ENCODE data around the gene CDH4.

Gene CDH4

DNA sequence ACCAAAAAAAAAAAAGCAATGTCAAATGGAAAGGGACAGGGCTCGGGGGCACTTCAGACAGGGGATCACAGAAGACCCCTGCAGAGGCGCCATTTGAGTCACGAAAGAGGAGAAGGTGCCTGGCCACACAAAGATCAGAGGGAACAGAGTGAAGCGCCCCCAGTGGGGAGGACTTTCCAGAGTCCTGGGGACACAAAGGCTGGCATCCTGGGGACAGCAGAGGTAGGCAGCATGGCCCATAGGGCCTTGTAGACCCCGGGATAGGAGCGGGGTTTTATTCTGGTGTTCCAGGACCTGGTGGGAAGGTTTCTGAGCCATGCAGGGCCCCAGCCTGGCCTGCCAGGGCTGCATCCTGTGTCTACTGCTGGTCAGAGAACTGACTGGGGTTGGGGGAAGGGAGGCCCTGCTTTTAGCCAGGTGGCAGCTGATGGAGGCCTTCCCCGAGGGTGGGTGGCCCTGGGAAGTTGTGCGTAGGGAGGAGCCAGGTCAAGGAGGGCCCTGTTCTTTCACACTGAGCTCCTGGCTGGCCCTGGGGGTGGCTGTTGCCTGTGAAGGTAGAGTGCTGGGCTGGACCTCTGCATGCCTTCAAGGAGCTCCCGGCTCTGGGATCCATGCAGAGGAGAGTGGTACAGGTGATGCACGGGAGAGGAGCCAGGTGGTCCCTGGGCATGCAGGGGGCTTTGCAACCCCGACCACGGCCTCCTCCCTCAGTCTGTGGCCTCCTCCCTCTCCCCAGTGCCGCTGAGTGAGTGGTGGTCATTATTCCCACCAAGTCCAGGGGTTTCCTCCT lies 117.9 kb downstream of the CDH4 start:
- no peak for DNase-seq (ENCODE audit: low spot score)
- TF ChIP-seq, protein P1, sequence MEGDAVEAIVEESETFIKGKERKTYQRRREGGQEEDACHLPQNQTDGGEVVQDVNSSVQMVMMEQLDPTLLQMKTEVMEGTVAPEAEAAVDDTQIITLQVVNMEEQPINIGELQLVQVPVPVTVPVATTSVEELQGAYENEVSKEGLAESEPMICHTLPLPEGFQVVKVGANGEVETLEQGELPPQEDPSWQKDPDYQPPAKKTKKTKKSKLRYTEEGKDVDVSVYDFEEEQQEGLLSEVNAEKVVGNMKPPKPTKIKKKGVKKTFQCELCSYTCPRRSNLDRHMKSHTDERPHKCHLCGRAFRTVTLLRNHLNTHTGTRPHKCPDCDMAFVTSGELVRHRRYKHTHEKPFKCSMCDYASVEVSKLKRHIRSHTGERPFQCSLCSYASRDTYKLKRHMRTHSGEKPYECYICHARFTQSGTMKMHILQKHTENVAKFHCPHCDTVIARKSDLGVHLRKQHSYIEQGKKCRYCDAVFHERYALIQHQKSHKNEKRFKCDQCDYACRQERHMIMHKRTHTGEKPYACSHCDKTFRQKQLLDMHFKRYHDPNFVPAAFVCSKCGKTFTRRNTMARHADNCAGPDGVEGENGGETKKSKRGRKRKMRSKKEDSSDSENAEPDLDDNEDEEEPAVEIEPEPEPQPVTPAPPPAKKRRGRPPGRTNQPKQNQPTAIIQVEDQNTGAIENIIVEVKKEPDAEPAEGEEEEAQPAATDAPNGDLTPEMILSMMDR (IDR thresholded peaks at IDR 0.05; ENCODE audit: extremely low read depth, missing control alignments), result no peak

DNA sequence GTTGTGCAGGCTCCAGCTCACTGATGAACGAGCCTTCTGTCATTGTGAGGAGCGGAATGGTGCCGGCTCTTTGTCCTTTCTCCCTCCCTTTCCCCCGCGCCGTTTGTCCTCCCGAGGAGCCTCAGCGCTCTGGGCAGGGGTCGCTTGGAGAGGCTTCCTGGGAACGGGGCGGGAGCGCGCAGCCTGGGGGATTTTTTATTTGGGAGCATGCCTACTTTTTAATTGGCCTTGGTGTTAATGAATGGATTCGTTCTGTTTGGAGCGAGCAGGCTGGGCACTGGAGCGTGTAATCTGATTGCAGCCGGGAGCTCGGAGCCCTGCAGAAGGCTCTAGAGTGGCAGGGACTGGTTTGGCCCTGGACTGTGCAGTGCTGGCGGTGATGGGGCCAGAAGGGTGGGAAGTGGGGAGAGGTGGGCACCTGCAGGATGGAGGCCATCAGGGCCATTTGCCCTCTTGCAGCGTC lies 118.8 kb downstream of the CDH4 start:
- DNase-seq (ENCODE audit: low spot score), result no peak
- TF ChIP-seq, protein P1 (IDR thresholded peaks at IDR 0.05; ENCODE audit: extremely low read depth, missing control alignments), result no peak

DNA sequence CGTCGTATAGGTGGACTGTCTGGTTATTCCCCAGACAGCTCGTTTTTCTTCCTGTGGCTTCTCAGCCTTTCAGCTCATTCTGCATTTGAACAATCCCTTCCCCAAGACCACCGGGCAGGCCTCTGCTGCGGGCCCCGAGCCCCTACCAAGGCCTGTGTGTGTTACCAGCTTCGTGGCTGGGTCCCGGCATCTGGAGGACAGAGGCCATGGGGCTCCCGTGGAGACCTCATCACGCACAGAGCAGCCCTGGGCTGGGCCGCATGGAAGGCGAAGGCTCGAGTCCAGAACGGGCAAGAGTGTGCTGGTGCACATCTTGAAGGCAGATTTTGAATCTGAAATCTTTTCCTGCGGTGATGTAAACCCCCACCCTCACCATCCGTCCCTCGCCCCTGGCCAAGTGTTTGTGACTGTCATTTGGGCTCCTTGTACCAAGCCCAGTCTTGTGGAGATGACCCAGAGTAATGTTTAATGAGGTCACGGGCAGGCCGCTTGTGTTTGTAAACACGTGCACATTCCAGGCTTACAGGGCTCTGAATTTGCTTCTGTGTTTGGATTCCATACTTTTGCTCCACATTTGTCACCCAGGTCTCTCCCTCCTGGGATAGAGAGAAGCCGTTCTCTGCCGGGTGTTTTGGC lies 119.6 kb downstream of the CDH4 start:
- DNase-seq (ENCODE audit: low spot score), result no peak
- TF ChIP-seq, protein P1 (IDR thresholded peaks at IDR 0.05; ENCODE audit: extremely low read depth, missing control alignments), result no peak

DNA sequence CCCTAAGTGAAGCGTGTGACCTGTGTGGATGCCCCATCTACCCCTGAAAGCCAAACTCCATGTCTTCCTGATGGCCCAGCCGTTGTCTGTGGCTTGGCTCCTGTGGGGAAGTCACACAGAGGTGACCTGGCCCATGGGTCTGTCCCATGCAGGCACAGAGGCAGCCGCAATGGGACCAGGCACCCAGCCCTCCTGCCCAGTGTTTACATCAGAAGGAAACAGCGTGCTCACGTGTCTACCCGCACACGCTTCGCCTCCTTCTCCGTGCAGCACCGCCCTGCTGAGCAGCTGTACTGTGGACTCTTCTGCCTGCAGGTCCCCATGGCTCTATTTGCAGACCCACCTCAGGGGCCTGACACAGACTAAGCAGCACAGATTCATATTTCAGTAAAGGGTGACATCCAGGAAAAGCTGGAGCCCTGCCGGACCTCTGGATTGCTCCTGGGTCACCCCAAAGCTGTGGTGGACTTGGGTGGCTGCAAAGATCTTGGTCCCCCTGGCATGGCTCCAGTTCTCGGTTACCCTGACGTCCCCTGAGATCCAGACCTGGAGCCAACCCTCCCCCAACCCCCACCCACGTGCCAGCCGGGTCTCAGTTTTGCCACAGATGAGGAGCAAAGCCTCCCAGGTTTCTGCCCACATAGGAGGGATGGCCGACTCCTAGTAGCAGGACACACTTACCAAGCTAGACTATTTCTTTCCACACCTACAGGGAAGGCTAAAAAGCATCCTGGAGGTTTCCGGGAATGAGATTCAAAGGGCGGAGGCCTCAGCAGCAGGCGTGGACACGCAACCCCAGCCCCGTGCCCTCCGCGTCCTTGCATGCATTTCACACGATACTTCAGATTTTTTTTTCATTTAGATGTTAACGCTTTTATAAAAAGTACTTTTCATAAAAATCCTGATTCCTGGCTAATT lies 120.3 kb downstream of the CDH4 start:
- DNase-seq (ENCODE audit: low spot score), result no peak
- TF ChIP-seq, protein P1 (IDR thresholded peaks at IDR 0.05; ENCODE audit: extremely low read depth, missing control alignments), result no peak

DNA sequence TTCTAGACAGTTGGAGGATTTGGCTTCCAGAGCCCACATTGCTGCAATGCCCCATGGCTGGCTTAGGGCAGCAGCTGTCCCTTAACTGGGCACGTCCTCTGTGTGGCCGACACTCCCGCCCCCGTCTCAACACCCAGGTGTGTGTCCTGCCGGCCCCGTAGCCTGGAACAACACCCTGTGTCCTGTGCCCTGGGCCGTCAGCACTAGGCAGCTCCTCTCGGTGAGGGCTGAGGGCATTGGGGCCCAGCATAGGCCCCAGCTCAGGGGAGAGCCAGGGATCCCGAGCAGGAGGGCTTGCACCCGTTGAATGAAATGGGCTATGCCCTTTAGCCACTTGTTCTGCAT lies 121.0 kb downstream of the CDH4 start:
- TF ChIP-seq, protein P1 (IDR thresholded peaks at IDR 0.05; ENCODE audit: extremely low read depth, missing control alignments), result no peak
- DNase-seq (ENCODE audit: low spot score), result no peak

DNA sequence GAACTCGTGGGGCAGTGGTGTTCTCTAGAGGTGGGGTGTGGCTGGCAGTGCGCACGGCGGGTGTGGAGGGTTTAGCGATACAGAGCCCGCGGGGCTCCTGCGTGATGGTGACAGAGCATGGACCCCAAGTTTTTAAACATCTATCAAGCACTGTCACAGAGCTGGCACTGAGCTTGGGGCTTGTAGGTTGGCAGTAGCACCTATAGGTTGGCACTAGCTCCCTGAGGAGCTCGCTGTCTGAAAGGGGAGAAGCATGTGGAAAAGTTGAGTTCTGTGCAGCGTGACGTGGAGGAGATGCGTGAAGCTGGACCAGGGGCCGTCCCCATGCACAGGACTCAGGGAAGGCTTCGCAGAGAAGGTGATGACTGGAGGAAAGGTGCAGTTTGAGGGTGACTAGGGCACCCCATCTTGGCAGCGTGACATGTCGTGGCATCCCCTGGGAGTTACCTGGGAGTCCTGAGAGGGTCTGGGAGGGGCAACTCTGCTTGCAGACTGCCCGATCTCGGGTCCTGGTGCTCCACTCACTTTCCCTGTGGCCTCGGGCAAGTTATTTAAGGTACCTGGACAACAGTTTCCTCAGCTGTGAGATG lies 122.0 kb downstream of the CDH4 start:
- TF ChIP-seq, protein P1 (IDR thresholded peaks at IDR 0.05; ENCODE audit: extremely low read depth, missing control alignments), result no peak
- no peak for DNase-seq (ENCODE audit: low spot score)

Measured in GM20000 (cell line).